ENCODE data around the gene AFF4.

AFF4 gene

DNA sequence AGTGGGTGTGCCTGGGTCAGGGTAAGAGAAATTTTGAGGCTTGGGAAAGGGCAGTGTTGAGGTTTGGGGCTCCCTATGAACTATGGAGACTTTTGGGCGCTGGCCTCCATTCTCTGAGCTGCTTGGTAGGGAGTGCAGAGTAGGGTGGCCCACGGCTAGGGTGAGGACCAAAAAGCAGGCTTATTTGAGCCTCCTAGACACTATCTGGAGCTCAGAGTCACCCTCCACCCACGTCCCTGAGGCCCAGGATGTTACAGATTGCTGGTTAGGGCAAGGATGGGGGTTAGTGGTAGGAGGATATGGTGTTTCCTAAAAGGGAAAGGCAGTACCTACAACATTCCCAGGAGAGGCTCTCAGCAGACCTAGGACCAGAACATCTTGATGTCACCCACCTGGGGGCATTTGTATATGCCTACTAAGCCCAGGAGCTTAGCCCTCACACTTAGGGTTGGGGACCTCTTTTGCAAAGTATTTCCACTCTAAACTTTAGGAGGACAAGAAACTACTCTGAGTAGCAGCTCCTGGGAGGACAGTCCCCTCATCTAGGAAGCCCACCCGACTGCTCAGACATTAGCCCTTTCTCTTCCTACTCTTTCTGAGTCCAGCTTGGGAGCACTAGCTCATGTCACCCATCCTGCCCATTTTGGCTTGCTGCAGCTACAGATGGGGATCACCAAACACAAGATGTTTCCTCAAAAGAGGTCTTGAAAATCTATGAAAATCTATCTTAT, 135.3 kb downstream of the AFF4 start:
- H3K36me3 Mint-ChIP-seq, result no peaks in the 10 kb centered on the region
- no peak overlapping the region for H3K4me3 Mint-ChIP-seq
- no peaks in the 10 kb centered on the region for H3K9me3 Mint-ChIP-seq
- H3K27ac Mint-ChIP-seq, result no peak overlapping the region
- peaks cover 97% of the 10 kb centered on the region for H3K27me3 Mint-ChIP-seq
- peaks cover 19% of the 10 kb centered on the region for H3K4me1 Mint-ChIP-seq
- CTCF ChIA-PET, result interaction anchor here (1.0 to 3.2 kb wide), 5 partner anchors 8 to 302 kb away, joined by 3 to 26 read pairs (median 5); no protein-coding TSS in a partner anchor
- no peak for DNase-seq

DNA sequence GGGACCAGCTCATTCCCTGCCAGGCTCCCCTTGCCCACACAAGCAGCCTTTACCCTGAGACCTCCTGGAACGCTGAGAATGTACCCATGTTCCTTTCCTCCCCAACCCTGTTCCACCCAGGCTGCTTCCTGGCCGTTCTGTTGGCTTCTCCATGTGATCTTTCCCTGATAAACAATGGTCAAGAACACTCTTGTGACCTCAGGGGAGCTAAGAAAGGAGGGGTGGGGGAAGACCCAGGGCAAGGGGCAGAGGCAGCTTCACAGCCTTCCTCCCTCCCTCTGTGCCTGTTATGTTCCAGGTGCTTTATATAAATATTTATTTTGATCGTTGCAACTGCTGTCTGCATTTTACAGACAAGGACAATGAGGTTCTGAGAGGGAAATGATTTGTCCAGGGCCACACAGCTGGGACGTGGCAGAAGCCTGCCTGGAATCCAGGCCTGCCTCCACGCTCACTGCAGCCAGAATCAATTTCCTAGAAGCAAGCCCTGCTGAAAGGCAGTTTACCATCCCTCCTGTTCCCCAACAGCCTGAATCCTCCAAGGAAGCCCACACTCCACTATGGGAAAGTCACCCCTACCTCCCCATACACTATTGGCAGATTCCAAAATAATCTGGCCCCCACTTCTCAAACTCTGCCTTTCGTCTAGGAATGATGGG, 136.9 kb downstream of the AFF4 start:
- CTCF ChIA-PET, result interaction anchor here (0.8 to 1.8 kb wide), 3 partner anchors 10 to 57 kb away, joined by 3 to 6 read pairs (median 3); no protein-coding TSS in a partner anchor
- H3K4me1 Mint-ChIP-seq, result peaks cover 18% of the 10 kb centered on the region
- no peak for DNase-seq
- H3K9me3 Mint-ChIP-seq, result no peaks in the 10 kb centered on the region
- peaks cover 98% of the 10 kb centered on the region for H3K27me3 Mint-ChIP-seq
- peak overlapping the region; percentile 33 for H3K4me3 Mint-ChIP-seq
- no peak overlapping the region for H3K27ac Mint-ChIP-seq
- no peaks in the 10 kb centered on the region for H3K36me3 Mint-ChIP-seq

DNA sequence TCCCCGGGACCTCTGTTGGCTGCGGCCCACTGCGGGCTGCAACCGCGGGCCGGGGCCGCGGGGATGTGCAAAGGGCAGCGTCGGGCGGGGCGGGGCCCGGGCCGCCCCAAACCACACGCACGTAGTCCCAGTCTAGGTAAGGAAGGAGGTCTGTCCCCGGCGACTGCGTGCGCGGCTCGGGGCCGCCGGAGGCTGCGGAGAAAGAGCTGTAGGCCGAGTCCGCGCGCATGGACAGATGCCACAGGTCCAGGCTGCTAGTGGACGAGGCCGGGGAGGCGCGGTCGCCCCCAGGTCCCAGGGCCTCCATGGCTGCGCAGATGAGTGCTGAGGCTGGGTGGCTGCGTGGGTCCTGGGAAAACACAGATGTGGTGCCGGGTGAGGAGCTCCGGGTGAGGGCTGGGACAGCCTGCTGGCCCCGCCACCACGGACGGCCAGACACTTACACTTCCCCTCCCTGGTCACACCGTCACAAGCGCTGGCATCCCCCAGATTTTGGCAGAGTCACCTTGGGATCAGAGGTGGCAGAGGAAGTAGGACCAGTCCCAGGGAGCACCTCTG, 137.5 kb downstream of the AFF4 start:
- DNase-seq, result peak; percentile 53
- Mint-ChIP-seq H3K4me1 (peaks cover 14% of the 10 kb centered on the region), H3K27ac (no peak overlapping the region), H3K4me3 (peak overlapping the region; percentile 33), H3K36me3 (no peaks in the 10 kb centered on the region), H3K27me3 (peaks cover 95% of the 10 kb centered on the region), H3K9me3 (no peaks in the 10 kb centered on the region)
- CTCF ChIA-PET, result interaction anchor here (0.8 to 1.8 kb wide), 4 partner anchors 9 to 299 kb away, joined by 3 to 6 read pairs (median 4); no protein-coding TSS in a partner anchor

All from activated naive CD4-positive, alpha-beta T cell treated with anti-CD3 and anti-CD28 coated beads, Interleukin-2, amount 10 ng/mL, durations not matched to agents 7 days and 5 days (primary cell).